ENCODE data around the gene SNRPA. TPM values are rescaled to one million over a fixed set of nuclear protein-coding genes. Genes with fewer than 3 reads are reported as not detected.
A peak's percentile ranks its signal among the peaks of the same experiment; 100 is the strongest.

Gene SNRPA
- total and polyA plus RNA-seq, 2 of the 13 experiments (the other 11 are each of a cell fraction or from before 2014, with no cell fraction given), result 59.6 to 162 TPM

- no peak for TF ChIP-seq E2F2 (CRISPR knock-in tag; IDR thresholded peaks at IDR 0.05; ENCODE audit: borderline replicate concordance)
- no peak for TF ChIP-seq ATF7-NPFF (CRISPR knock-in tag; IDR thresholded peaks at IDR 0.05; ENCODE audit: low read depth)
- no peak for TF ChIP-seq PRDM4 (CRISPR knock-in tag; IDR thresholded peaks at IDR 0.05; ENCODE audit: borderline replicate concordance)
- TF ChIP-seq HNRNPH1 (optimal IDR thresholded peaks at IDR 0.05; ENCODE audit: low read depth, low read length), result no peak
- peak in 1 of 2 experiments; percentile 73; a peak in 2 of 4 replicates for TF ChIP-seq MAFK (conservative IDR thresholded peaks at IDR 0.05 in 1 of 2, IDR thresholded peaks at IDR 0.05 in 1 of 2; ENCODE audit: low read length in 2 of 2)
- peak; percentile 73; the same call in 1 of the 2 replicates for TF ChIP-seq ZNF430 (CRISPR knock-in tag; IDR thresholded peaks at IDR 0.05)
- no peak for TF ChIP-seq FIP1L1 (IDR thresholded peaks at IDR 0.05; ENCODE audit: borderline replicate concordance, insufficient read depth, low read depth, low read length)
- TF ChIP-seq RBM39 (IDR thresholded peaks at IDR 0.05; ENCODE audit: low read depth, low read length, poor library complexity, severe bottlenecking), result peak; percentile 81
- TF ChIP-seq CHD2 (IDR thresholded peaks at IDR 0.05; ENCODE audit: low read depth, low read length), result peak; percentile 63; the same call in 1 of the 2 replicates
- no peak for TF ChIP-seq ATF4 (CRISPR knock-in tag; IDR thresholded peaks at IDR 0.05)
- TF ChIP-seq ZFP91 (CRISPR knock-in tag; IDR thresholded peaks at IDR 0.05; ENCODE audit: borderline replicate concordance), result peak; percentile 63; the same call in 1 of the 2 replicates
- no peak for TF ChIP-seq ZNF33A (CRISPR knock-in tag; IDR thresholded peaks at IDR 0.05; ENCODE audit: borderline replicate concordance)
- no peak for TF ChIP-seq ZNF570 (CRISPR knock-in tag; IDR thresholded peaks at IDR 0.05; ENCODE audit: borderline replicate concordance)
- 0 out of 2 replicates have a peak, but pooled peaks have one; percentile 60 for TF ChIP-seq ZNF784 (CRISPR knock-in tag; IDR thresholded peaks at IDR 0.05; ENCODE audit: borderline replicate concordance)
- no peak for TF ChIP-seq ARID3A (IDR thresholded peaks at IDR 0.05; ENCODE audit: low read depth, low read length)
Measured at GRCh38 chr19:40777937-40778705, 27.1 kb downstream of the SNRPA start, which contains the start of gene RAB4B (continued).

Measured in HepG2 (cell line).